GM18951 (cell line): ENCODE measurements around the gene B3GAT1.
"Not testable (repeated sequence)": the region's sequence is repeated elsewhere in the genome, so short reads cannot be mapped to it uniquely, and the experiment has no call there.

ENCODE experiments used
- POLR2A ChIP-seq: IDR thresholded peaks from 4 replicates; pipeline ENCODE4 v1.6.1; 2011; ENCODE audit warnings: mild to moderate bottlenecking; ENCODE audit not compliant: insufficient read length, insufficient read depth; ENCODE audit errors: extremely low read depth
- in situ Hi-C: fragments of 300-500 bp; cut with MboI; formaldehyde crosslinking; loops from one replicate; pipeline ENCODE4 v1.12.0; 2022; ENCODE audit warnings: low sequenced_read_pairs, mixed read lengths, inconsistent platforms; ENCODE audit not compliant: unreplicated experiment

B3GAT1 gene, protein sequence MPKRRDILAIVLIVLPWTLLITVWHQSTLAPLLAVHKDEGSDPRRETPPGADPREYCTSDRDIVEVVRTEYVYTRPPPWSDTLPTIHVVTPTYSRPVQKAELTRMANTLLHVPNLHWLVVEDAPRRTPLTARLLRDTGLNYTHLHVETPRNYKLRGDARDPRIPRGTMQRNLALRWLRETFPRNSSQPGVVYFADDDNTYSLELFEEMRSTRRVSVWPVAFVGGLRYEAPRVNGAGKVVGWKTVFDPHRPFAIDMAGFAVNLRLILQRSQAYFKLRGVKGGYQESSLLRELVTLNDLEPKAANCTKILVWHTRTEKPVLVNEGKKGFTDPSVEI

DNA sequence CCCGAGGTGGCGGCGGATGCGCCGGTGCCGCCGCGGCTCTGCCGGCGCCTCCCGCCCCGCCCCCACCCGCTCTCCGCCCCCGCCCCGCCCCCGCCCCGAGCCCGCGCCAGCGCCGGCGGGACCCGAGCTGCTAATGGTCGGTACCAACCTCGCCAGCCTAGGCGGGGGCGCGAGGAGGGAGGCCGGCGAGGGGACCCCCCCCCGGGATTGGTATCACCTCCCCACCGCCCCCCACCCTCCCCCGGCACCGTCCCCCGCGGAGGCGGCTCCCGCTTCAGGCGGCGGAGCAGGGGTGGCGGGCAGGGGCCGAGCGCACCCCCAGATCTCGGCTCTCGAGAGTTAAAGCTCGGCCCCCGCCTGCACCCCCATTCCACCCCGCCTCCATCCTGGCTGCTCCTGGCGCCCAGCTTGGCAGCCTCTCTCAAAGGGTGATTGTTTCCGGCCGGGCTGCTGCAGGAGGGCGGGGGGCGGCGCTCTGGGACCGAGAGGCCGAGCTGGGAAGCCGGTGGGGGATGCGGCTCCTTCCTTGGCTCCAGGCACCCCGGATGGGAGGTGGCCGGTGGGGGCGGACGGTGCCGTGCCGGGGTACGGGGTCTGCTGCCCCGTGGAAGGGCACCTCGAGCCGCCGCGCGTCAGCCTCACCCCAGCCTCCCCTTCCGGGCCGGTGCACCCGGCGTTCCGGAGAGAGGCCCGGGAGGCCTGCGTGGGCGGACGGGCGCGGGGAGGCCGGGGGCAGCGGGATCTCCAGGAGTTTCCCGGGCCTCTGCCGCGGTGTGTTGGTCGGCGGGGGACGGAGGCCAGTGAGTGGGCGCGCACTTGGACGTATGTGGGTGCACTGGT, at the start of gene B3GAT1:
Gene B3GAT1, minus strand, starts transcription at position 40 of the 840 bp plus-strand sequence. CDS start 24,583 bp downstream, outside the sequence.
- in situ Hi-C loops, result no loop called here

DNA sequence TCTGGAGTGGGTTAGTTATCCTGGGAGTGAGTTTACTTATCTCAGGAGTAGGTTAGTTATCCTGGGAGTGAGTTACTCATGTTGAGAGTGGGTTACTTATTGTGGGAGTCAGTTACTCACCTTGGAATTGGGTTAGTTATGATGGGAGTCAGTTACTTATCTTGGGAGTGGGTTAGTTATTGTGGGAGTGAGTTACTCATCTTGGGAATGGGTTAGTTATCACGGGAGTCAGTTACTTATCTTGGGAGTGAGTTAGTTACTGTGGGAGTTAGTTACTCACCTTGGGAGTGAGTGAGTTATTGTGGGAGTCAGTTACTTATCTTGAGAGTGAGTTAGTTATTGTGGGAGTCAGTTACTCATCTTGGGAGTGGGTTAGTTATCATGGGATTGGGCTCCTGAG, 49.6 kb upstream of the B3GAT1 start:
- in situ Hi-C loops, result no loop called here
- no peak for TF ChIP-seq POLR2A

More for the DNA sequence above, at the start of gene B3GAT1:
- no peak for TF ChIP-seq POLR2A

DNA sequence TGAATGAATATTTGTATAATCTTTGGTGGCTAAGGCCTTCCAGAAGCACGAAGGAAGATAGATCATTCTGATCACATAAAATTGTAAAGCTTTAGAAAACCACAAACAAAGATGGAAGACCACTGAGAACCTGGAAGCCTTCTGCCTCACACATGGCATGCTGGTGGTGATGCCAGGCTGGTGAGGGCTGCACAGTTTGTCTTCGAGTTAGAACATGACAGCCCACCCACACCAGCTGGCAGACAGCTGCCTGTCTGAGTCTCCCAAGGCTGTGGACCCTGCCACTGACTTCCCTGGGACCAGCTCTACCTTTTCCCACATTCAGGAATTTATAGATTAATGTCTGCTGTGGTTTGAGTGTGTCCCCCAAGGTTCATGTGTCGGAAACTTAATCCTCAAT, 48.8 kb upstream of the B3GAT1 start:
- in situ Hi-C loops, result no loop called here
- TF ChIP-seq POLR2A, result no peak

DNA sequence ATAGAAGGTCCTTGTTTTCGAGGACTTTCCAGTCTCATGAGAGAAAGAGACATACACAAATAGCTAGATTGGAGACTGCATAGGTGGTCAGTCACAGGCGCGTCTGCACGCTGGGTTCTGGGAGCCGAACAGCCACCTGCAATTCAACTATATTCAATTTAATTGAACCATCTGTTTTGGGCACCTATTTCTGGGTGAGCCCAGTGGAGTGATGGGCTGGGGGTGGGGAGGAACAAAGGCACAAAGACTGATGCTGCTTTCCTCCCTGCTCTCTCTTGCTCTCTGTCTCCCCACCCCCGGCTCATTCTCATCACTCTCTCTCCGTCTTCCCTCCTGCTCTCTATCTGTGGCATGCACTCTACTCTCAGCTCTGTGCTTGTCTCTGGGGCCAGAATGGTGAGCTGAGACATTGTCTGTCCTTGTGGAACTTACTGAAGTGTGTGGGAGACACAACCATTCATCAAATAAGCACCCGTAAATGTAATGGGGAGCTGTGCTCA, 48.1 kb upstream of the B3GAT1 start:
- TF ChIP-seq POLR2A, result no peak
- in situ Hi-C loops, result no loop called here

DNA sequence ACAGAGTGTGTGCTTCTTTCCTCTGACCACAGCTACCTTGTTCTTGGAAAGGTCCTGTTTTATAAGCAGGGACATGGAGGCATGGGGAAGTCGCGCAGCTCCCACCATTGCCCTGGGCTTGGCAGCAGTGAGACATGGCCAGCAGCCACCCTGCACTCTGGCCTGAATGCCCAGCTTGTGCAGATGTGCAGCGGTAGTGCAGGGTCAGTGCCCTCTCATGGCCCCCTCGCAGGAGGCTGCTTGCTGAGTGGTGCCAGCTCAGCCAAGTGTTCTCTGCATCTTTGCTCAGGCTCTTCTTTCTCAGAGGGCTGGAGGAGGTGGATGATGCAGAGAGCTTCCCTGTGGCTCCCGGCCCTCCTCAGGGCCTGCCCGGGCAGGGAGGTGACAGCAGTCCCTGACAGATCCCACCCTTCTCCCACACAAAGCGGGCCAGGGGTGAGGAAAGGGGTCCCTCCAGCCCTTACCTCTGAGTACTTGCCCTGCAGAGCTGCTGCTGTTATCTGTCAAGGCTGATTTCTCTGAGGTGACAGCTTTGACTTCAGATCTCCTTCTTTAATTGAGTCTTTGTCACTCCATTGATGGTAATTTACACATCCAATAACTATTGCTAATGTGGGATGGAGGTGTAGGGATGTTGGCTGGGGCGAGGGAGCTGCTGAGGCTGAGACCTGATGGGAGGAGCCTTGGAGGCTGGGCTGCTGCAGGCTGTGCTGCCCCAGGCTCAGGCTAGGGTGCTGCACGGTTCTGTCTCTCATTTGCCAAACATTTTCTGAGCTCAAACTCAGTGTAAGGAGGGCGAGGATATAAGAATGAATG, 47.4 kb upstream of the B3GAT1 start:
- in situ Hi-C loops, result no loop called here

DNA sequence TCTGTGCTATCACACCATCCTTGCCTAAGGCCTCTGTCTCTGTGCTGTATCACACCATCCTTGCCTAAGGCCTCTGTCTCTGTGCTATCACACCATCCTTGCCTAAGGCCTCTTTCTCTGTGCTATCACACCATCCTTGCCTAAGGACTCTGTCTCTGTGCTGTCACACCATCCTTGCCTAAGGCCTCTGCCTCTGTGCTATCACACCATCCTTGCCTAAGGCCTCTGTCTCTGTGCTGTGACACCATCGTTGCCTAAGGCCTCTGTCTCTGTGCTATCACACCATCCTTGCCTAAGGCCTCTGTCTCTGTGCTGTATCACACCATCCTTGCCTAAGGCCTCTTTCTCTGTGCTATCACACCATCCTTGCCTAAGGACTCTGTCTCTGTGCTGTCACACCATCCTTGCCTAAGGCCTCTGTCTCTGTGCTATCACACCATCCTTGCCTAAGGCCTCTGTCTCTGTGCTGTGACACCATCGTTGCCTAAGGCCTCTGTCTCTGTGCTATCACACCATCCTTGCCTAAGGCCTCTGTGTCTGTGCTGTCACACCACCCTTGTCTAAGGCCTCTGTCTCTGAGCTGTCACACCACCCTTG, 45.5 kb upstream of the B3GAT1 start:
- in situ Hi-C loops, result not testable (repeated sequence)

More for the DNA sequence above, 47.4 kb upstream of the B3GAT1 start:
- TF ChIP-seq POLR2A, result no peak

DNA sequence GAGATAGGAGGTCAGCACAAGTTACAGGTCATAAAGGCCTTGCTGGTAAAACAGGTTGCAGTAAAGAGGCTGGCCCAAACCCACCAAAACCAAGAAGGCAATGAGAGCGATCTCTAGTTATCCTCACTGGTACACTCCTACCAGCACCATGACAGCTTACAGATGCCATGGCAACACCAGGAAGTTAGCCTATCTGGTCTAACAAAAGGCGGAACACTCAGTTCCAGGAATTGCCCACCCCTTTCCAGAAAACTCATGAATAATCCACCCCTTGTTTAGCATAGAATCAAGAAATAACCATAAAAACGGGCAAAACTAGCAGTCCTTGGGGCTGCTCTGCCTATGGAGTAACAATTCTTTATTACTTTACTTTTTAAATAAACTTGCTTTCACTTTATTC, 43.5 kb upstream of the B3GAT1 start:
- no peak for TF ChIP-seq POLR2A
- in situ Hi-C loops, result no loop called here

DNA sequence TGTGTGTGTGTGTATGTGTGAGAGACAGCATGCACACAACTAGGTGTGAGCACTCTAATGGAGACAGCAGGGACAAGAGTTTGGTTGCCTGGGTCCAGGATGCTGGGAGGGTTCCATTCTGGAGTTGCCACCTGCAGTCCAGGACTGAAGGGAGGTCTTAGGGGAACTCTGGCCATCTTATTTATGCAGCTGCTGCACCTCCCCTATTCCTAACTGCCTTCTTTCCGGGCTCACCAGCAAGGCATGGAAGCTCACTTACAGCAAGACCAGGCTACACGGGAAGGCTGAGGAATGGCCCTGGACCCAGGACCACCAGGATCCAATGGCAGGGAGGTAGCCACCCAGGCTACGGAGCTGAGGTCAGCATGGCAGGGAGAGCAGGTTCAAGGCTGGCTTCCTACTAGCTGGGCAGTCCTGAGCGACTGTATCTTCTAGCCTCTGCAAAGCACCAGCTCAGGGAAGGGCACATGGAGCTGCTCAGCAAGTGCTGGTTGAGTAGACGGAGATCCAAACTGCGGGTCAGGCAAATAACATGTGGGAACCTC, 42.2 kb upstream of the B3GAT1 start:
- in situ Hi-C loops, result no loop called here
- no peak for TF ChIP-seq POLR2A

DNA sequence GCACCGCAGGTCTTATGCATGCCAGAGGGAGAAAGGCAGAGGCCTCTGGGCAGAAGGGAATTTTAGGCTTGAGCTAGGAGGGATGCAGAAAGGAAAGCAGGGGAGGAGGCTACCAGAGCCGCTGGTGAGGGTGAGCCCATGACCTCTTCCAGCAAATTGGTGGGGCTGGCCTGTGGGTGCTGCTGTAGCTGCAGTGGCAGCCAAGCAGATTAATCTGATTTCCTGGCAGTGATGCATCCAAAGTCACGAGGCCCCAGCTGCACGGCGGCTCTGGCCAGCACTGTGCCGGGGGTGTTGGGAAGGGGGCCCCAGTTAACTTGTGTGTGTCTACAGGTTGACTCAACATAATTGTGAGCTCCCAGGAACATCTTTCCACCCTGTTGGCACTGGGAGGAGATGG, 41.4 kb upstream of the B3GAT1 start:
- in situ Hi-C loops, result no loop called here
- no peak for TF ChIP-seq POLR2A

DNA sequence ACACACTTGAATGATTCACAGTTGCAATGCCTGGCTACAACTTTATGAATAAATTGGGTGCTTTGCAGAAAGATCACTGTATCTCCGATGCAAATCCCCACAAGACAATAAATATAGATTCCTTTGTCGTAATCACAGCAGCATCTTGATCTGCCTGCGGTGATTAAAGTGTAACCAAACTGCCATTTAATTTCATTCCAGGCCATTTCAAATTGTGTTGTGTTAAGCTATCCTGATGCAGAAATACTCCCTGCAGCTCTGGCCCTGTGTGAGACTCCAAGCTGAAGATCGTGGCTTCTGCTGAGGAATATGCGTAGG, 40.8 kb upstream of the B3GAT1 start:
- TF ChIP-seq POLR2A, result no peak
- in situ Hi-C loops, result no loop called here

DNA sequence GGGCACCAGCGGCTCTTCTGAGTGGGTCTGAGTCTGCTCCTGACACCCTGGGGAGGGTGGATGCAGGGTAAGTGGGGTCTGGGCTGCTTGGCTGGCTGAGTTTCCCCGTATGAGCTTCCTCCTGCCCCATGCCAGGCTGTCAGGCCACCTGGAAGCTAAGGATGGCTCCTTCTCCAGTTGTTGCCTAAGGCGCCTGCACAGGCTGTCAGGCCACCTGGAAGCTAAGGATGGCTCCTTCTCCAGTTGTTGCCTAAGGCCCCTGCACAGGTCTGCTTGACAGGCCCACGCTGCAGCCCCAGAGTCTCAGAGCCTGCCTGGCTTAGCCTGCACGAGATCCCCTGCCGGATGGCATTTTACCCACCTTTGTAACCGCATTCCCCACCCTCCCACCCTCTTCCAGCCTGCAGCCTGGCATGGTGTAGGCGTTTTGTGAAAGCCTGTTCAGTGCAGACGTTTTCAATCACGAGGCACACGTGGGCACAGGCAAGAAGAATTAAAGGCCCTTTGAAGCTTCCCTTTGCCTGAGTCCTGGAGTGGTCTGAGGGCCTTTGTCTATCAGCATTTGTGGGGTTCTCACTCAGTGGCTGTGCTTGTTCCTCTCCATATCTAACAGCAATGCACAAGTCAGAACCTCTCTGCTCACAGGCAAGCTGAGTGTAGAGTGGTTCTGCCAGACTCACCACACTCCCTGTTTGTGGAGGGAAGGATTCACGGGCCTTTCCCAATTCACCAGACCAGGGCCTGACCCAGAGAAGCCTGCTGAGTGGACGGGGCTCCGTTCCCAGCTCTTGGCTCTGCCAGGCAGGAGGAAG, 40.2 kb upstream of the B3GAT1 start:
- TF ChIP-seq POLR2A, result no peak
- in situ Hi-C loops, result no loop called here

DNA sequence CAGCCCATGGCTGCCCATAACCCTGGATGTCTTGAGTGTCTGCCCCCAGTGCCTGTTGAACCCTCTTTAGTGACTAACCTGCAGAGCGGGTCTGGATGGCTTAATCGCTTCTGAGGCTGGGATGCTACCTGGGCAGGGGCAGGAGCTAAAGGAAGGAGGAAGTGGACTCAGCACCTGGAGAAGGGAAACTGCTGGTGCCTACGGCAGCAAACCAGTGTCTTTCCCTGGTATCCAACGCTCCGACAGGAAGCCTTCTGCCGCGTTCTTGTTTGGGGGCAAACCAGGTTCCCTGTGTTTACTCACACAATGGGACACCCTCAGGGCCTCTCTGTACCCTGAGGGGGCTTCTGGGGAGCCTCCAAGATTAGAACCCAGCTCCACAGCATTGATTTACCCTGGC, 38.1 kb upstream of the B3GAT1 start:
- TF ChIP-seq POLR2A, result no peak
- in situ Hi-C loops, result no loop called here
